ENCODE measurements around the gene SHISA4.
"Not testable (repeated sequence)": the region's sequence is repeated elsewhere in the genome, so short reads cannot be mapped to it uniquely, and the experiment has no call there.

The SHISA4 gene

GRCh38 chr1:201899683-201900429 lies 11.2 kb downstream of the SHISA4 start:
- no peak for DNase-seq

- no peak for DNase-seq
Observed at GRCh38 chr1:201900476-201900875, 11.8 kb downstream of the SHISA4 start.

DNA sequence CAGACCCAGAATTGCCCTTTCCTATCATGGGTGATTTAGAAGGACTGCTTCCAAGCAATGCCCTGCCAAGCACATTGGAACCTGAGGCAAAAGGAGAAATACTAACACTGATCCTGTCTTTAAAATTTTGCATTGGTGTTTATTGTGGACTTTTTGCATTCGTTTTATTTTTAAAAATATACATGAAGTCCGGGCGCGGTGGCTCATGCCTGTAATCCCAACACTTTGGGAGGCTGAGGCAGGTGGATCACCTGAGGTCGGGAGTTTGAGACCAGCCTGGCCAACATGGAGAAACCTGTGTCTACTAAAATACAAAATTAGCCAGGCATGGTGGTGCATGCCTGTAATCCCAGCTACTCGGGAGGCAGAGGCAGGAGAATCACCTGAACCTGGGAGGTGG lies 12.3 kb downstream of the SHISA4 start:
- not testable (repeated sequence) for DNase-seq

- no peak for DNase-seq
Observed at GRCh38 chr1:201902198-201902597, 13.5 kb downstream of the SHISA4 start.

- DNase-seq, result no peak
Observed at GRCh38 chr1:201903135-201903534, 14.4 kb downstream of the SHISA4 start.

DNA sequence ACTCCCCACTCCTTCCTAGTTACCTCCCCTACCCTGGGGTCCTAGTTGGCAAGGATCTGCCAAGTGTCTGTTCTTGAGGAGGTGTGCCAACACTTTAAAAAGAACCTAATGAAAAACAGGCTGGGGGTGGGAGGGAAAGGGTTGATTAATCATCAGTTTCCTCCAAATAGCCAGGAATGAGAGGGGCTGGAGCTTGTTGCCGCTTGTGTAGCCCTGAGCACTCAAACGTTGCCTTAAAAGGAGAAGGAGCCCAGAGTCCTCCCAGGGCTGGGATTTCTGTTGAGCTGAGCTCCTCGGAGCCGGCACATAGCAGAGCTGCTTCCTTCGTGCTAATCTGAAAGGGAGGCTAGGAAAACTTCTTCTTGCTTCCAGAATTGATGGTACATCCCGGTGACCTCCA lies 15.9 kb downstream of the SHISA4 start:
- DNase-seq, result no peak

DNA sequence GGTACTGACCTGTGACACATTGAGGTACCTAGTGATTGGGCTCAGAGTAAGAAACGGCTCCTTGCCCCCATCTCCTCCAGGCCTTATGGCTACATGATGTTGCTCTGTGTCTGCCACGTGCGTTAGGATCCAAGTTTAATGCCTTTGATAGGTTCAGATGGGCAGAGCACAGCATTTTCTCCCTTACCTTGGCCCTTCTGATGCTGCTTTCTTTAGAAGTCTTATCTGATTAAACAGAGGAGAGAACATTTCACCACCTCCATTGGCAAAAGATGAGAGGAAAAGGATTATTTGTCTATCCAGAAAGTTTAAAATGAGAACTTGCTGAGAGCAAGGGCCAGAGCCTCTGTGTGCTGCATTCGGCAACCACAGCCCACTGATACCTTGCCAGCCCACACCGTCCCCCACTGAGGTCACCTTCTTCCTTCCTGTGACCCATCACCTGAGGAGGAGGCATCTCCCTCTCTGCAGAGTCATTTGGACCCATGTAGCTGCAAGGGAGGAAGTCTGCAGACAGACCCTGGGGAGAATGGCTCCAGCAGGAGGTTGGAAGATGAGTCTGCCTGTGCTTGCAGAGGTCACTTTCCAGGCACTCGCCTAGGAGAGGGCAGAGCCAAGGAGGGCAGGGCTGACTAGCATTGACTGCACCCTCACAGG lies 16.7 kb downstream of the SHISA4 start:
- no peak for DNase-seq

DNA sequence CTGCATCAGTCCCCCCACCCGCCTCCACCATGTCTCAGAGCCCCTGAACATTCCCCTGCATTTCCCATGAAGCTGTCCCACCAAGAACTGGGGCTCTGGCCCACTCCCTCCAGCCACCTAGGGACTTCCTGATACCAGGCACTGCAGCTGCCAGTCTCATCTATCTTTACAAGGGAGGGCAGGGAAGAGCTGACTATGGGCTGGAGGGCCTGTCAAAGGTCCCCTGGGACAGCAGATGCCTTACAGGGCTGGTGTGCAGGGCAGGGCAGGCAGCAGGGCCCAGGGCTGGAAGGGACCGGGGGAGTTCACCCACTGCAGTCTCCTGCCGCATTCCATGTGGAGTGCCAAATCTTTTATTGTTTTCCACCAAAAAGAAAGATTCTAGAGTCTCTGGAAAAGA lies 17.6 kb downstream of the SHISA4 start:
- no peak for DNase-seq

GRCh38 chr1:201907621-201908020 lies 18.9 kb downstream of the SHISA4 start:
- no peak for DNase-seq

- DNase-seq, result no peak
Observed at GRCh38 chr1:201911826-201912571, 23.3 kb downstream of the SHISA4 start.

DNA sequence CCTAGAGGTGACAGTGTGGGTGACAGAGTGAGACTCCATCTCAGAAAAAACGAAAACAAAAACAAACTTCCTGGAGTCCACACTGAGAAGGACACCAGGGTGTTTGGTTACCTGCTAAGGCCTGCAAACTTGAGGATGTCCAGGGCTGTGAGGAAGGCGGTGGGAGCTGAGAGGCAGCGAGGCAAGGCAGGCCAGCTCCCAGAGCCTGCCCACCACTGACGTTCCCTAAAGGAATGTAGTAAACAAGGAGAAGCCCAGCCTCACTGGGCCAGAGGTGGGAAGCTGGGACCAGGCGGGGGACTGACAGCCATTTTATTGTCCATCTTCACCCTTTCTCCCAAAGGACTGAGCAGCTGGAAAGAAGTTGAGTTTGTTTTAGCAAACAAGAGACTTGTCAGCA lies 24.1 kb downstream of the SHISA4 start:
- no peak for DNase-seq

GRCh38 chr1:201914456-201915235 lies 25.9 kb downstream of the SHISA4 start:
- no peak for DNase-seq

GRCh38 chr1:201916649-201917249 lies 28.1 kb downstream of the SHISA4 start:
- no peak for DNase-seq

GRCh38 chr1:201917362-201918033 lies 28.8 kb downstream of the SHISA4 start:
- no peak for DNase-seq

- DNase-seq, result no peak
Observed at GRCh38 chr1:201918343-201918742, 29.6 kb downstream of the SHISA4 start.

GRCh38 chr1:201921952-201922558 lies 33.4 kb downstream of the SHISA4 start:
- no peak for DNase-seq

DNA sequence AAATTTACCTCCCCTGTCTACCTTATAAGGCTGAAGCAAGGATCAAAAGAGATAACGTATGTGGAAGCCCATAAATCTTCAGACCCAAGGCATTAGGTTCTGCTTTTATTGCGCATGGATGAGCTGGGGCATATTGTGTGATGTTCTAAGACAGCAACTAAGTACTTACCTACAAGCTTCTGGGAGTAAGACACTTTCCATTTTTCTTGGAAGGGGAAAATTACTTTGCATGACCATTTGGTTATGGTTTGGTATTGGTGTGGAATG lies 36.5 kb downstream of the SHISA4 start:
- DNase-seq, result no peak

DNA sequence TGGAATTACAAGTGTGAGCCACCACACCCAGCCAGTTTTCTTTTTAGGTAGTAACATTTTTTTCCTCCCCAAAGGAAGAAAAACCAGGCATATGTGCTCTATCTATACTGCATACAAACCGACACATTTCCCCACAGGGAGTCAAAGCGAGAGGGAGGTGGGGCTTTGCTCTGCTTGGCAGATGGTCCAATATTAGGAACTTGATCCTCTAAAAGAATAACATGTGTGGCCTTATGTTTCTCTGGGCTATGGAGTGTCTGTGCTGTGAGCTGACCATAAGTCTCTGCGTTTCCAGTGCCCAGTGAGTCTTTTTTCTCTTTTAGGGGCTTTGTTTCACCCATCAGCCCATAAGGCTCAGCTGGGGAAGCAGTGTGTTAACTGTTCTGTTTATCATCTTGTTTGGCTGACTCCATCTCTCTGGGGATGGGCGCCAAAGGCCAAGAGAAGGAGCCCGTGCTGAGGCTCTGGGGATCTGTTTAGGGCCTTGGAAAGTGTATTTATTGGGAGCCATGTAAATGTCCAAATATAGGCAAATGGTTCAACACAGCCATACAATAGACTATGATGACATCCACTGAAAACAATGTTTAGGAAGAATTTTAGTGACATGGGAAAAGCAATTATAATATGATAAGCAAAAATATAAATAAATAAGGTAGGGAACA lies 37.4 kb downstream of the SHISA4 start:
- no peak for DNase-seq

DNA sequence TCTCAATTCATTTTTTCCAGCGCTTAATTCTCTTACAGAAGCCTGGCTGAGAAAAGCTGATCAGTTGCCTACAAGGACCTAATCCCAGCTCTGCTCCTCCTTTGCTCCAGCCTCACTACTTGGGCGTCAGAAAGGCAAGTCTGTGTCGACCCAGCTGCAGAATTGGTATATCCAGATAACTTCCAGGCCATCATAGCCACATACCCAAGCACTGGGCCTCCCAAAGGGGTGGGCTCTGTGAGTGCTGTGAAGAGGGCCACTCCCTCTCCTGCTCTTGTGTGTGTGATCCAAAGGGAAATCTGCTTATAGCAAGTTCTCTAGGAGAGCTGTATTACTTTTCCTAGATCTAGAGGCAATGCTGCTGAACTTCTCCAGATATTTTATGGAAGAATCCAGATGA lies 39.6 kb downstream of the SHISA4 start:
- no peak for DNase-seq

- DNase-seq, result no peak
Observed at GRCh38 chr1:201930137-201930536, 41.4 kb downstream of the SHISA4 start.

- no peak for DNase-seq
Observed at GRCh38 chr1:201930803-201931202, 42.1 kb downstream of the SHISA4 start.
